HEK293 (cell line): ENCODE measurements around the gene TMOD4.
"Not testable (repeated sequence)": the region's sequence is repeated elsewhere in the genome, so short reads cannot be mapped to it uniquely, and the experiment has no call there.

ENCODE experiments used
- CTCF ChIA-PET: fragments of 350-600 bp; formaldehyde crosslinking; extraction: SDS; loops from one replicate; lab custom pipeline; 2021; ENCODE audit warnings: antibody characterized with exemption; lab: Yijun Ruan, JAX
- POLR2A ChIA-PET: fragments of 300-600 bp; formaldehyde crosslinking; extraction: SDS; loops from one replicate; lab custom pipeline; 2020; ENCODE audit warnings: antibody characterized with exemption, inconsistent platforms; lab: Yijun Ruan, JAX
- H3K27ac ChIP-seq: fragments of 200-500 bp; sonication (Bioruptor generic); 2 replicates; pipeline ENCODE4 v1.5.1; 2014; ENCODE audit warnings: low read depth, low read length, control low read depth, inconsistent platforms; ENCODE audit errors: extremely low read depth
- H3K36me3 ChIP-seq, 2 experiments: fragments of 200-500 bp in 1 of 2; sonication (Bioruptor generic) in 1 of 2; 1 replicate in 1 of 2; 2 replicates in 1 of 2; pipeline ENCODE4 v1.5.1; 2014 to 2017; ENCODE audit warnings: inconsistent platforms in 2 of 2, low read length in 2 of 2; ENCODE audit not compliant: control insufficient read depth in 2 of 2, insufficient read depth in 1 of 2
- H3K4me1 ChIP-seq: fragments of 200-500 bp; sonication (Bioruptor generic); 2 replicates; pipeline ENCODE4 v1.5.1; 2014; ENCODE audit warnings: mild to moderate bottlenecking, low read length, inconsistent platforms; ENCODE audit not compliant: control insufficient read depth, insufficient read depth
- H3K4me3 ChIP-seq: 2 replicates; pipeline ENCODE4 v1.5.1; 2011; ENCODE audit warnings: low read depth, mild to moderate bottlenecking, control low read depth, low read length, moderate library complexity
- H3K9me3 ChIP-seq: fragments of 200-500 bp; sonication (Bioruptor generic); 2 replicates; pipeline ENCODE4 v1.5.1; 2014; ENCODE audit warnings: low read depth, low read length, inconsistent platforms; ENCODE audit not compliant: control insufficient read depth, insufficient read depth
- ATF2 ChIP-seq: fragments of 450-650 bp; formaldehyde crosslinking; IDR thresholded peaks from 2 replicates; pipeline ENCODE4 v1.5.1; 2016; ENCODE audit warnings: missing biosample characterization, missing genetic modification characterization, low read depth
- KLF8 ChIP-seq: fragments of 450-650 bp; formaldehyde crosslinking; IDR thresholded peaks from 2 replicates; pipeline ENCODE4 v1.5.1; 2016; ENCODE audit warnings: missing biosample characterization, missing genetic modification characterization
- PATZ1 ChIP-seq: fragments of 450-650 bp; formaldehyde crosslinking; IDR thresholded peaks from 2 replicates; pipeline ENCODE4 v1.5.1; 2016; ENCODE audit warnings: missing biosample characterization, missing genetic modification characterization
- SETDB1 ChIP-seq: IDR thresholded peaks from one replicate; pipeline ENCODE4 v1.6.1; 2017; ENCODE audit warnings: mild to moderate bottlenecking, low read length, moderate library complexity, mixed read lengths; ENCODE audit not compliant: insufficient read length
- ZEB2 ChIP-seq: fragments of 450-650 bp; formaldehyde crosslinking; IDR thresholded peaks from 2 replicates; pipeline ENCODE4 v1.5.1; 2016; ENCODE audit warnings: missing biosample characterization, missing genetic modification characterization
- ZNF121 ChIP-seq: fragments of 450-650 bp; formaldehyde crosslinking; IDR thresholded peaks from 2 replicates; pipeline ENCODE4 v1.5.1; 2016; ENCODE audit warnings: missing biosample characterization, missing genetic modification characterization
- ZNF214 ChIP-seq: fragments of 450-650 bp; formaldehyde crosslinking; IDR thresholded peaks from 2 replicates; pipeline ENCODE4 v1.5.1; 2017; ENCODE audit warnings: missing biosample characterization, mild to moderate bottlenecking, missing genetic modification characterization, borderline replicate concordance
- ZNF24 ChIP-seq: fragments of 450-650 bp; formaldehyde crosslinking; IDR thresholded peaks from 2 replicates; pipeline ENCODE4 v1.5.1; 2016; ENCODE audit warnings: missing biosample characterization, missing genetic modification characterization
- ZNF26 ChIP-seq: fragments of 450-650 bp; formaldehyde crosslinking; IDR thresholded peaks from 2 replicates; pipeline ENCODE4 v1.5.1; 2016; ENCODE audit warnings: missing biosample characterization, missing genetic modification characterization
- ZNF292 ChIP-seq: fragments of 450-650 bp; formaldehyde crosslinking; IDR thresholded peaks from 2 replicates; pipeline ENCODE4 v1.5.1; 2016; ENCODE audit warnings: low read depth, missing biosample characterization, missing genetic modification characterization, borderline replicate concordance
- ZNF394 ChIP-seq: fragments of 450-650 bp; formaldehyde crosslinking; IDR thresholded peaks from 2 replicates; pipeline ENCODE4 v1.5.1; 2016; ENCODE audit warnings: missing biosample characterization, missing genetic modification characterization, mild to moderate bottlenecking, moderate library complexity, borderline replicate concordance
- ZNF558 ChIP-seq: fragments of 450-650 bp; formaldehyde crosslinking; IDR thresholded peaks from 2 replicates; pipeline ENCODE4 v1.5.1; 2016; ENCODE audit warnings: missing biosample characterization, missing genetic modification characterization
- ZNF624 ChIP-seq: fragments of 450-650 bp; formaldehyde crosslinking; IDR thresholded peaks from 2 replicates; pipeline ENCODE4 v1.5.1; 2017; ENCODE audit warnings: missing biosample characterization, missing genetic modification characterization
- ZNF660 ChIP-seq: fragments of 450-650 bp; IDR thresholded peaks from 2 replicates; pipeline ENCODE4 v1.5.1; 2018; ENCODE audit warnings: missing biosample characterization, mild to moderate bottlenecking, missing genetic modification characterization
- TF ChIP-seq, protein P1 (sequence below): fragments of 450-650 bp; formaldehyde crosslinking; IDR thresholded peaks from 2 replicates; pipeline ENCODE4 v1.5.1; 2016; ENCODE audit warnings: missing biosample characterization, missing genetic modification characterization, borderline replicate concordance
- TF ChIP-seq, protein P2 (sequence below): fragments of 450-650 bp; formaldehyde crosslinking; IDR thresholded peaks from 2 replicates; pipeline ENCODE4 v1.5.1; 2016; ENCODE audit warnings: missing biosample characterization, missing genetic modification characterization
- TF ChIP-seq, protein P3 (sequence below): fragments of 450-650 bp; formaldehyde crosslinking; IDR thresholded peaks from 2 replicates; pipeline ENCODE4 v1.5.1; 2017; ENCODE audit warnings: missing biosample characterization, missing genetic modification characterization

The TMOD4 gene

DNA sequence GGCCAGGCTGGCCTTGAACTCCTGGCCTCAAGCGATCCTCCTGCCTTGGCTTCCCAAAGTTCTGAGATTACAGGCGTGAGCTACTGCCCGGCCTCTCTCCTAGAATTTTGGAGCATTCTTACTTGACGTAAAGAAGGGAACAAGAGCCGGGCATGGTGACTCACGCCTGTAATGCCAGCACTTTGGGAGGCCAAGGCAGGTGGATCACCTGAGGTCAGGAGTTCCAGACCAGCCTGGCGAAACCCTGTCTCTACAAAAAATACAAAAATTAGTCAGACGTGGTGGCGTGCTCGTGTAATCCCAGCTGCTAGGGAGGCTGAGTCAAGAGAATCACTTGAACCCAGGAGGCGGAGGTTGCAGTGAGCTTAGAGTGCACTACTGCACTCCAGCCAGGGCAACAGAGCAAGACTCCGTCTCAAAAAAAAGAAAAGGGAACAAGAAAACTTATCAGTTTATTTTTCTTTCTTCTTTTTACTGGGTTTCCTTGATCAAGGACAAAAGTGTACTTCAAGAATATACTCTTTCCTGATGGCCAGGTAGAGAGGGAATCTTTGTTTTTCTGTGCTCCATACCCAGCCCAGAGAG, 29.7 kb upstream of the TMOD4 start:
- POLR2A ChIA-PET, H3K27ac ChIP-seq, H3K4me3 ChIP-seq, H3K4me1 ChIP-seq, H3K9me3 ChIP-seq: not testable (repeated sequence)
- peaks cover 54 to 70% of the 10 kb centered on the region in 2 experiments for H3K36me3 ChIP-seq
- peak; percentile 66; the same call in 1 of the 2 replicates for TF ChIP-seq ZNF121 (tag by site-specific recombination)
- CTCF ChIA-PET = interaction anchor here (0.6 to 1.1 kb wide), 2 partner anchors 8 to 21 kb away, joined by 3 read pairs; no protein-coding TSS in a partner anchor

DNA sequence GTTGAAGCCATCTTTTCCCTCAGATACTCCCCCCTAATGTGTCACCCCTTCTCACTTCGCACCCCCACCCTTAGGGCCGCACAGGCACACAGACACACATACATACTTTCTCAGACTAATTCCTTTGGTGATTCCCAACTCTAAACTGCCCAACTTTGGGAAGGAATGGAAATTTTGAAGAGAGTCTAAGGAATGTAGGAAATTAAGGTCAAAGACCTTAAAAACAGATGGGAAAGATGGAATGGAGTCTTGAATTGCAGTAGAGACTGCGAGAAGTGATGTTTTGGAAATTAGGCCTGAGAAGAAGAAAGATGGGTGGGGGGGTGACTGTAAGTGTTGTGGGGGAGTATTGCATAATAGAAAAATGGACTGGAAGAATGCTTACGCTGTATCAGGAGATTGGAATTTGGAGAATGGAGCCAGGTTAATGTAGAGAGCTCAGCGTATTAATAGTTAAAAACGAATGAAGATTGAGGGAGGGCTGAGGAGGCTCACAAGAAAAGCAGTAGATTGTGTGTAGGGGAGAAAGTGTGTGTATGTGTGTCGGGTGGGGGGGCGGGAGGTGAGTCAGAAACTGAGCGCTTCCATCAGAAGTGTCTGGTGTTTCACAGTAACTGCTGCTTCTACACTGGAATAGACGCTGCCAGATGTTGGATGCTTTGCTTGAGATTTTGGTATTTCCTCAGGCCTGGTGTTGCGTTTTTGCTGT, 24.2 kb upstream of the TMOD4 start:
- peak overlapping the region; percentile 94 for H3K4me3 ChIP-seq
- CTCF ChIA-PET = interaction anchor here (0.6 to 2.4 kb wide), 3 partner anchors 27 to 946 kb away, joined by 3 to 11 read pairs (median 4); no protein-coding TSS in a partner anchor
- peak overlapping the region; percentile 80 for H3K27ac ChIP-seq
- POLR2A ChIA-PET = interaction anchor here (0.5 to 2.2 kb wide), 7 partner anchors 10 to 302 kb away, joined by 3 to 9 read pairs (median 4); partner anchors contain the start of genes PSMD4 and VPS72
- H3K36me3 ChIP-seq = peaks cover 20 to 32% of the 10 kb centered on the region in 2 experiments; a peak in 2 of 3 replicates
- peaks cover 8% of the 10 kb centered on the region for H3K4me1 ChIP-seq
- H3K9me3 ChIP-seq = no peaks in the 10 kb centered on the region
- TF ChIP-seq PATZ1 (tag by site-specific recombination) (peak; percentile 72), SETDB1 (no peak), ZNF26 (tag by site-specific recombination) (no peak), ZNF660 (tag by site-specific recombination) (0 out of 2 replicates have a peak, but pooled peaks have one; percentile 5), ZNF292 (tag by site-specific recombination) (no peak), ZNF214 (tag by site-specific recombination) (no peak), ZEB2 (no peak), ATF2 (tag by site-specific recombination) (0 out of 2 replicates have a peak, but pooled peaks have one; percentile 7), KLF8 (tag by site-specific recombination) (no peak), ZNF624 (no peak), ZNF558 (tag by site-specific recombination) (0 out of 2 replicates have a peak, but pooled peaks have one; percentile 16), ZNF24 (0 out of 2 replicates have a peak, but pooled peaks have one; percentile 27), ZNF394 (tag by site-specific recombination) (peak; percentile 66)
- TF ChIP-seq, protein P1, sequence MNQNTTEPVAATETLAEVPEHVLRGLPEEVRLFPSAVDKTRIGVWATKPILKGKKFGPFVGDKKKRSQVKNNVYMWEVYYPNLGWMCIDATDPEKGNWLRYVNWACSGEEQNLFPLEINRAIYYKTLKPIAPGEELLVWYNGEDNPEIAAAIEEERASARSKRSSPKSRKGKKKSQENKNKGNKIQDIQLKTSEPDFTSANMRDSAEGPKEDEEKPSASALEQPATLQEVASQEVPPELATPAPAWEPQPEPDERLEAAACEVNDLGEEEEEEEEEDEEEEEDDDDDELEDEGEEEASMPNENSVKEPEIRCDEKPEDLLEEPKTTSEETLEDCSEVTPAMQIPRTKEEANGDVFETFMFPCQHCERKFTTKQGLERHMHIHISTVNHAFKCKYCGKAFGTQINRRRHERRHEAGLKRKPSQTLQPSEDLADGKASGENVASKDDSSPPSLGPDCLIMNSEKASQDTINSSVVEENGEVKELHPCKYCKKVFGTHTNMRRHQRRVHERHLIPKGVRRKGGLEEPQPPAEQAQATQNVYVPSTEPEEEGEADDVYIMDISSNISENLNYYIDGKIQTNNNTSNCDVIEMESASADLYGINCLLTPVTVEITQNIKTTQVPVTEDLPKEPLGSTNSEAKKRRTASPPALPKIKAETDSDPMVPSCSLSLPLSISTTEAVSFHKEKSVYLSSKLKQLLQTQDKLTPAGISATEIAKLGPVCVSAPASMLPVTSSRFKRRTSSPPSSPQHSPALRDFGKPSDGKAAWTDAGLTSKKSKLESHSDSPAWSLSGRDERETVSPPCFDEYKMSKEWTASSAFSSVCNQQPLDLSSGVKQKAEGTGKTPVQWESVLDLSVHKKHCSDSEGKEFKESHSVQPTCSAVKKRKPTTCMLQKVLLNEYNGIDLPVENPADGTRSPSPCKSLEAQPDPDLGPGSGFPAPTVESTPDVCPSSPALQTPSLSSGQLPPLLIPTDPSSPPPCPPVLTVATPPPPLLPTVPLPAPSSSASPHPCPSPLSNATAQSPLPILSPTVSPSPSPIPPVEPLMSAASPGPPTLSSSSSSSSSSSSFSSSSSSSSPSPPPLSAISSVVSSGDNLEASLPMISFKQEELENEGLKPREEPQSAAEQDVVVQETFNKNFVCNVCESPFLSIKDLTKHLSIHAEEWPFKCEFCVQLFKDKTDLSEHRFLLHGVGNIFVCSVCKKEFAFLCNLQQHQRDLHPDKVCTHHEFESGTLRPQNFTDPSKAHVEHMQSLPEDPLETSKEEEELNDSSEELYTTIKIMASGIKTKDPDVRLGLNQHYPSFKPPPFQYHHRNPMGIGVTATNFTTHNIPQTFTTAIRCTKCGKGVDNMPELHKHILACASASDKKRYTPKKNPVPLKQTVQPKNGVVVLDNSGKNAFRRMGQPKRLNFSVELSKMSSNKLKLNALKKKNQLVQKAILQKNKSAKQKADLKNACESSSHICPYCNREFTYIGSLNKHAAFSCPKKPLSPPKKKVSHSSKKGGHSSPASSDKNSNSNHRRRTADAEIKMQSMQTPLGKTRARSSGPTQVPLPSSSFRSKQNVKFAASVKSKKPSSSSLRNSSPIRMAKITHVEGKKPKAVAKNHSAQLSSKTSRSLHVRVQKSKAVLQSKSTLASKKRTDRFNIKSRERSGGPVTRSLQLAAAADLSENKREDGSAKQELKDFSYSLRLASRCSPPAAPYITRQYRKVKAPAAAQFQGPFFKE (tag by site-specific recombination) = no peak
- TF ChIP-seq, protein P2, sequence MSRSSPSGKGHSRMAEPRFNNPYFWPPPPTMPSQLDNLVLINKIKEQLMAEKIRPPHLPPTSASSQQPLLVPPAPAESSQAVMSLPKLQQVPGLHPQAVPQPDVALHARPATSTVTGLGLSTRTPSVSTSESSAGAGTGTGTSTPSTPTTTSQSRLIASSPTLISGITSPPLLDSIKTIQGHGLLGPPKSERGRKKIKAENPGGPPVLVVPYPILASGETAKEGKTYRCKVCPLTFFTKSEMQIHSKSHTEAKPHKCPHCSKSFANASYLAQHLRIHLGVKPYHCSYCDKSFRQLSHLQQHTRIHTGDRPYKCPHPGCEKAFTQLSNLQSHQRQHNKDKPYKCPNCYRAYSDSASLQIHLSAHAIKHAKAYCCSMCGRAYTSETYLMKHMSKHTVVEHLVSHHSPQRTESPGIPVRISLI (tag by site-specific recombination) = no peak
- TF ChIP-seq, protein P3, sequence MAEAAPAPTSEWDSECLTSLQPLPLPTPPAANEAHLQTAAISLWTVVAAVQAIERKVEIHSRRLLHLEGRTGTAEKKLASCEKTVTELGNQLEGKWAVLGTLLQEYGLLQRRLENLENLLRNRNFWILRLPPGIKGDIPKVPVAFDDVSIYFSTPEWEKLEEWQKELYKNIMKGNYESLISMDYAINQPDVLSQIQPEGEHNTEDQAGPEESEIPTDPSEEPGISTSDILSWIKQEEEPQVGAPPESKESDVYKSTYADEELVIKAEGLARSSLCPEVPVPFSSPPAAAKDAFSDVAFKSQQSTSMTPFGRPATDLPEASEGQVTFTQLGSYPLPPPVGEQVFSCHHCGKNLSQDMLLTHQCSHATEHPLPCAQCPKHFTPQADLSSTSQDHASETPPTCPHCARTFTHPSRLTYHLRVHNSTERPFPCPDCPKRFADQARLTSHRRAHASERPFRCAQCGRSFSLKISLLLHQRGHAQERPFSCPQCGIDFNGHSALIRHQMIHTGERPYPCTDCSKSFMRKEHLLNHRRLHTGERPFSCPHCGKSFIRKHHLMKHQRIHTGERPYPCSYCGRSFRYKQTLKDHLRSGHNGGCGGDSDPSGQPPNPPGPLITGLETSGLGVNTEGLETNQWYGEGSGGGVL (tag by site-specific recombination) = peak; percentile 60
